DMS 273 treated with DMSO at 0.1 percent for 48 hours (cell line): ENCODE results near the gene EFCC1.

Experiments used
- DNase-seq: peaks from one replicate; lab custom pipeline; 2025; lab: John Stamatoyannopoulos, UW

The EFCC1 gene

DNA sequence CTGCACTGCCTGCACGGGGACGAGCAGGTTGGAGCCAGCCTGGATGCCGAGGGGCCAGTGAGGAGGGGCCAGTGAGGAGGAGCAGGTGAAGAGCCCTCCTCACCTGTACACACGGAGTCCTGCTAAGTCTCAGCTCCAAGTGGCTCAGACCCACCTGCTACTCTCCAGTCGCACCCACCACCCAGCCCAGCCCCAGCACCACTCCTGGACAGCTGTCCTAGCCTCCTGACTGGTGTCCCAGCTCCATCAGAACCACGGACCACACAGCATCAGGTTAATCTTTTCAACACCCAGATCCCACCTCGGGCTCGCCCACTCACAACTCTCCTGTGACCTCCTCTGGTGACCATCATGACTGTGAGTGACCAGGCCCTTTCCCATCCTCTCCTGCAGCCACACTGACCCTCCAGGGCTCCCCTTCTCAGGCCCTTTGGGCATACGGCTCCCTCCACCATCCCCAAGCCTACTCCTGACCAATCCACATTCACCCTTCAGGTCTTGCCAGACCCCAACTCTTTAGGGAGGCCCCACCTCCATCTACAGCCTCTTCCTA, 13.8 kb downstream of the EFCC1 start:
- DNase-seq: no peak

DNA sequence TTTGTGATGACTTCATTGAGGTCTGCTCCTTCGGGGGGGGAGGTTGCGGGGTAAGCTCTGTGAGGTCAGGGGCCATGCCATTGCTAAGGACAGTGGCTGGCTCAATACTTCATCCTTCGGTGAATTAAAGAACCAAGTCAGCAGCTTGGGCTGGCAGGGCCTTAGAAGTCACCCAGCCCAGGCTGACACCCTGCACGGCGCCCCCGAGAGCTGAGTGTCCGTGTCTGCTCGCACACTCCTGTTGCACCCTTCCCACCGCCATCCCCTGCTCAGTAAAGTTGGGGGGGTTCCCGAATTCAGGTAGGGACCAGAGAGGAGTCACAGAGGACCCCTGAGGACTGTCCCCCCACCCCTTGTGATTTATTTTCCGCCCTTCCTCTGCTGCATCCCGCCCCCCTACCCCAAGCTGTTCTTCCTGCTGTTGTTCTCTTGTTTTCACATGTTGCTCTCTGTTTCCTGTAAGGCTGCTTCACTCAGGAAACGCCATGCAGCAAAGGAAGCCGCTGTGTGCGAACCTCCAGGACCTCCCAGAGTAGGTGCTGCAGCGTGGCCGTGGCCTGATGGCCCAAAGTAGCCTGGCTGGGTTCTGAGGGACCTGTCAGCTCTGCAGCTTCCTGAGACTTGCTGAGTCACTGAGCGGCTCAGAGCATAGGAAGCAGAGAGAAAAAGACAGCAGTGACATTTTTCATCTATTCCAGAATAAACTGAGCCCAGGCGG, 14.4 kb downstream of the EFCC1 start:
- DNase-seq: no peak

DNA sequence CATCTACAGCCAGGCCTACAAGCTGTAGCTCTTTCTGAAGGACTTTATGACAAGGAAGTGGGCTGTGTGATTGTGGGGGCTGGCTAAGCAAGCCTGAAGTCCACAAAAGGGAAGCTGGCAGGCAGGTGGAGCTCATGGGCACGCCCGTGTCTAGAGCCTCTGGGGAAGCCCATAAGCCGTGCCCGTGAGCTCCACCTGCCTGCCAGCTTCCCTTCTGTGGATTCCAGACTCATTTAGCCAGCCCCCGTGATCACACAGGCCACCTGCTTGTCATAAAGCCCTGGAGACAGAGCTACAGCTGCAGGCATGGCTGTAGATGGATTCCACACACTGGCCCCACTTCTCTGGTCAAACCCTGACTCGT, 15.2 kb downstream of the EFCC1 start:
- no peak for DNase-seq

DNA sequence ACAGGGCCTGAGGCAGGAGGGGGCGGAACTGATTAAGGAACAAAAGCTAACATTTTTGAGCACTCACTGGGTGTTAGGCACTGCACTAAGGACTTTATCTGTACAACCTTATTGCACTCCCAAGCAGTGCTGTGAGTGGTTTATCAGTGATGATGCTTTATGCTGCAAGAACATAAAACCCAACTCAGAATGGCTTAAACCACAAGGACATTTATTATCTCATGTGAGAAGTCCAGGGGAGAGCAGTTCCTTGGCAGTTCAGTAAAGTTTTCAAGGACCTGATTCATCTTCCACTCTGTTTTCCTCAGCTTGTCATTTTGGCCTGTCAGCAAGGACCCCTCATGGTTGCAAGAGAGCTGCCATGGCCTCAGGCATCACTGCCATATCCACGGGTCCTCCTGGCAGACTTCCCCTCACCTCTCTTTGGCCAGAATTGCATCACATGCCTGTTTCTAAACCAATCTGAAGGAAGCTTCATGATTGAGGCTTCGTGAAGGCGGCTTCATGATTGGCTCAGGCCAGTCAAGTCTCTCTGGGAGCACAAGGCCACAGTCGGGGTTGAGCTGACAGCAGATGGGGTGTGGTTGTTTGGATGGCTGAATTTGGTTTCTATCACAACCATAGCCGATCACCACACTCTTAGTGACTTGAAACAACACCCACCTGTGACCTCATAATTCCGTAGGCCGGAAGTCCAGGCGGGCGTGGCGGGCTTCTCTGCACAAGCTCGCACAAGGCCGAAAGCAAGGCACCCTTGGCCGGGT, 15.8 kb downstream of the EFCC1 start:
- DNase-seq: no peak

DNA sequence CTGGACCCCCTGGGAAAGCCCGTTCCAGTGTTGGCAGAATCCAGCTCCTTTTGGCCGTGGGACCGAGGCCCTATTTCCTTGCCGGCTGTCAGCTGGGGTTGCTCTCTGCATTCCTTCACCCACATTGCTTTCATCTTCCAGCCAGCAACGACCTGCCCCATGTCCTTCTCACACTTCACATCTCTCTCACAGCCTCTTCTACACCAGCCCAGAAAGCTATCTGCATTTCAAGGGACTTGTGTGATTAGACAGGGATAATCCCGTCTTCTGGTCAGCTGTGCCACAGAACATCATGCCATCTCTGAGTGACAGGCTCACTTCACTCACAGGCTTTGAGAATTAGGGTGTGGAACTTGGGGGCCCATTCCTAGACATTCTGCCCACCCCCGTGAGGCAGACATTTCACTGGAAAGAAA, 16.4 kb downstream of the EFCC1 start:
- DNase-seq: no peak

DNA sequence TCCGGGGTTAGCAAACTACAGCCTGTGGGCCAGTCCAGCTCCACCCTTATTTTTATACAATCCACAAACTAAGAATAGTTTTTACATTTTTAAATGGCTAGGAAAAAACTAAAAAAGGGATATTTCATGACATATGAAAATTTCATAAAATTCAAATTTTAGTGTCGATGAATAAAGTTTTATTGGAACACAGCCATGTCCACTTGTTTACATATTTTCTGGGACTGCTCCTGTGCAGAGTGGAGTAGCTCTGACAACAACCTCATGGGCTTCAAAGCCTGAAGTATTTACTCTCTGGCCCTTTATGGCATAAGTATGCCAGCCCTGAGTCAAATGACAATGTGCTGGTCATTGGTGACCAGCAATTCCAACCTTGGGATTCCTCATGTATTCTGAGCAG, 17.2 kb downstream of the EFCC1 start:
- DNase-seq: no peak

DNA sequence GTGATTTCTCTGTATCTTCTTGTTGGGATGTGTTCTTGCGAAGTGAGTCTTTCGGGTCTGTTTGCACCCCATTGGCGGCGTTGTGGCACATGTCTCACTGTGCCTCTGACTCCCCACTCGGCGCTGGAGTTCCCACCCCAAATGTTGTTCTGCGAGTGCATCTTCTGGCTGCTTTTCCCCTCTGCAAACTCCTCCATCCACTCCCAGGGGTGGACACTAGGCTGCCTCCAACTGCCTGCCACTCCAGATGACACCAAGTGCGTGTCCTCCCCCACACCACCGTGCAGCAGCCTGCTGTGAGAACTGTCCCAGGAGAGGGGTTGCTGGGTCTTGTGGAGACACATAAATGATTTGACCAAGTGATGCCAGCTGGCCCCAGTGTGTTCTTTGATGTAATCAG, 17.6 kb downstream of the EFCC1 start:
- DNase-seq: no peak

DNA sequence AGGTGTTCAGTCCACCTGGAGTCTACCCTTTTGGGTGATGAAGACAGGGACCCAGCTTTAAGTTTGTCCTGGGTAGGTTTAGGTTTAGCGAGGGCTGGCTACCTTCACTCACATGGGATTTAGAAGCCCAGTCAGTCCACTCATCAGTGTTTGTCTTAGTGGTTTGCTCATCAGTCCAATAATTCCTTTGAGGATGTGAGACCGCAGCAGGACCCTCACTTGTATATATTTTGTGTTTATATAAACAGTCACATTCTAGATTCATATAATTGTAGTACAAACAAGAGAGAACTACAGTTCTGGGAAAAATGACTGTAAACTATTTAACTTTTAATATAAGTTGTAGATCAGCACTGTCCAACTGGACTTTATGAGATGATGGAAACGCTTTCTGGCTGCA, 18.2 kb downstream of the EFCC1 start:
- no peak for DNase-seq

DNA sequence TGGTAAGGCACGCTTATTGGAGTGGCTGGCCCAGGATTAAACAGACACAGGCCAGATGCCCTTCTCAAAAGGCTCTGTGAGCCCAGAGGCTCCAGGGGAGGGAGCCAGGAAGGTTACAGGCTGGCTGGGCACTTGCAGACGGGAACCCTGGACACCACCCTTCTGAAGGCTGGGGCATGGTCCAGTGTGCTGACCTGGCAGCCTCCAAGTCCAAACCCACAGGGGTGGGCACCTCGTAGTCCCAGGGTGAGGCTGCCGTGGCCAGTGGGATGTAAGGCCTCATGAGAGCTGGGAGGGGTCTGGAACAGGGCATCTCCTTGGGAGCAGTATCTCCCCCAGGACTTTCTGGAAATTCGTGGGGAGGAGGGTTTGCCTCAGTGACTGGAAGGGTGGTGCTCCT, 19.6 kb downstream of the EFCC1 start:
- no peak for DNase-seq

DNA sequence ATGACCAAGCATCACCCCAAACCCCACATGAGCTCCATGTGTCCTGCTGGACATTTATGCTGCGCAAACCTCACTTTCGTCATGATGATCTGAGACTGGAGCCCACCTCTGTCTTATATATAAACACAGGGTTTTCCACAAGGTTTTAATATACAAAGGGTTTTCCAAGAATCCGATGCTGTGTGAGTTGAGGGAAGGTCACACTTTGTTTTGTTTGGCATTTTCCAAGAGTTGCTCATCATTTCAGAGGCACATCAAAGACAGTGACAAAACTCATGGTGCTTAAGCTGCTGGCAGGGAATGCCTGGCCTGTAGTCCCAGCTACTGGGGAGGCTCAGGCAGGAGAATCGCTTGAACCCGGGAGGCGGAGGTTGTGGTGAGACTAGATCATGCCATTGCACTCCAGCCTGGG, 20.0 kb downstream of the EFCC1 start:
- DNase-seq: no peak

DNA sequence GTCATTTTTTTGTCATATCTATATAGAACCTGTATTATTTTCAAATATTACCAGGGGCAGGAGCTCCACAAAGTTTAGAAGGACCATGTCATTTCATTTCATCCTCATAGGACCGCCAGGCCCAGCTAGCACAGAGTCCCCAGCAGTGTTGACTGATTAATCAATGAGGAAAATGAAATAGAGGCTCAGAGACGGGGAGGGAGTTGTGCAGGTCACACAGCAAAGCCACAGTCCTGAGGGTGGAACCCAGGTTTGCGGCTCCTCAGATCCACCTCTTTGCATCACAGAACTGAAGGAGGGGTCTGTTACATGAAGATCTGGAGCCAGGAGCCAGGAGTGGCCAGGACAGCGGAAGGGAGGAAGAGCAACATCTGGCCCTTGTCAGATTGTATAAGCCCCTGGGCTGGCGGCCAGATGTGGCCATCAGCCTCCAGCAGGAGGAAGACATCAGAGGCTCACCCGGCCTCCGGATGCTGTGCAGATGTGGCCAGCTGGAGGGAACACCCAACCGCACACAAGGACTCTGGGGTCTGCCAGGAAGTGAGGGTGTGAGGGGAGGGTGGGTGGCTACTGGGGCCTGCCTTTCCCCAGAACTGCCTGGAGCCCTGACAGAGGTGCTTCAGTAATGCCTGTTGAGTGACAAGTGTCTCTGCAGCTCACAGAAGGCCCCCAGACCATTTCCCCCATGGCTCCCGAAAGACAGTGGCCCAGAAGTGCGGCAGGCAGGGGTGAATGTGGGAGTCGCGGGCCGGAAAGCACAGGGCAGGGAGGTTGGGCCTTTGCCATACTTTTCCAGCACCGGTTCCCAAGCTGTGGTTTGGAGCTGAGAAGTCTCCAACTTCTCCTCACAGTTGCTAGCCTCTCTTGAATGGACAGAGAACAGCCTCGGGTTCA, 21.3 kb downstream of the EFCC1 start:
- no peak for DNase-seq

DNA sequence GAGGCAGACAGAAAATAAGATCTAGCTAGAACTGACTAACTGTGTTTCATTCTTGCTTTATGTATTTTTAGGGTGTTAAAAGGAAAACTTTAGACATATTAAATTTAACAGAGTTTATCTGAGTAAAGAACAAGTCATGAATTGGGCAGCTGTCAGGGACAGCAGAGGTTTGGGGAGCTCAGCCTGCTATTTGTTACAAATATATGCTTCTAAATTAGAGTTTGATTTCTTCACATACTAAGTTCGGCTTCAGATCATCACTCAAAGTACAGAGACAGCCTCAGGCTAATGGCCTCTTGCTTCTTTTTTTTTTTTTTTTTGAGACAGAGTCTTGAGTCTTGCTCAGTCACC, 21.9 kb downstream of the EFCC1 start:
- DNase-seq: no peak

DNA sequence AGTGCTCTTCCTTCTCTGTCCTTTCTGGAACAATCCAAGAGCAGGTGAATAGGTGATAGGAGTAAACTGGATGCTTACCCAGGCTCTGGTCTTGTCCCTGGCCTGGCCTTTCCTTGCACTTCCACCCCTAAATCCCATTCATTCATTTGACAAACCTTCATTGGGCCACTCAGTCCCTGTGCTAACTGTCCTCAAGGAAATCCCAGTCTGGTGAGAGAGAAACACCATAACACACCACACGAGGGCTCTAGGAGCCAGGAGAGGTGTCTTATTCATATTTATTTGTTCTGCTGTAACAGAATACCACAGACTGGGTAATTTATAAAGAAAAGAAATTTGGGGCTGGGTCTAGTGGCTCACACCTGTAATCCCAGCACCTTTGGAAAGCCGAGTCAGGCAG, 22.8 kb downstream of the EFCC1 start:
- DNase-seq: no peak

DNA sequence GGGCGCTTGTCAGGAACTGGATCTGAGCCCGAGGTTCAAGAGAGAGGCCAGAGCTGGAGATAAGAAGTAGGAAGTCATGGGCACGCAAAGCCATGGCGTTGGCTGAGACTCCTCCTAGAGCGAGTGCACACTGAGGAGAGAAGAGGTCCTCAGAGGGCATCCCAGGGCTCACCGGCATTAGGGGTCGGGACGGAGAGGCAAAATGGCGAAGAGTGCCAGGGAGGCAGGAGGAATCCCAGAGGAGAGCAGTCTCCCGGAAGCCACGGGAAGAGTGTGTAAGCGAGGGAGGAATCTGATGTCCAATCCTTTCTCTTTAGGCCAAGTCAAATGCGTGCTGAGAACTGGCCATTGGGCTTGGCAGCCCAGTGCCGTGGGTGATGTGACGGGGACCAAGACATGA, 24.0 kb downstream of the EFCC1 start:
- DNase-seq: no peak

DNA sequence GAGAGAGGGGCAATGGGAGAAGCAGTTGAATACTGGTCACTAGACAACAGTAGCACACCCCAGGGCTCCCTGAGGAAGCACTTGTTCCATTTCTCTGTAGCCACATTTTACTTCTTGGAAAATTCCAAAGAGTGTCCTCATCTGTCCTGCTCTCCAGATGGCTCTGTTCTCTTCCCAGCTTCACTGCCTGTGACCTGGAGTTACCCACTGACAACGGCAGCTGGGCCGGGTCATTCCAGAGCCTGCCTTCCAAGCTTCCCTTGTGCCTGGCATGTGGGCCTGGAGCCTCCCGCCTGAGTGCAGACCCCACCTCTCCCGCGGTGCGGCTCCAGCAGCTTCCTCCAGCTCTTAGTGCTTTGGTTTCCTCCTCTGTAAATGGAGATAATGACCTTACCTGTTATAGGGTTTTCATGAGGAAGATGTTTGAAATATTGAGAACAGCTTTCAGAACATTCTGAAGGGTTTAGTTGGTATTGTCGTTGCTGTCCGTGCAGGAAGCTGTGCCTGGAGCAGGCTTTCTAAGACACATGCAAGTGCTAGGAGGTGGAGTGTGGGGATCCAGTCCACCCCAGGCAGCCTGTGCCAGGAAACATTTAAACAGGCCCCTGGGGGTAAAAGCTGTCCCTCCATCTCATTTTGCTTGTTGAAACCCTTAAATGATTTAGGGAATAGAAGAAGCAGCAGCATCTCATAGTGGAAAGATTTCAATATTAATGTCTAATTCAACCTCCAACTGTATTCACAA, 24.8 kb downstream of the EFCC1 start:
- peak; percentile 41 for DNase-seq

DNA sequence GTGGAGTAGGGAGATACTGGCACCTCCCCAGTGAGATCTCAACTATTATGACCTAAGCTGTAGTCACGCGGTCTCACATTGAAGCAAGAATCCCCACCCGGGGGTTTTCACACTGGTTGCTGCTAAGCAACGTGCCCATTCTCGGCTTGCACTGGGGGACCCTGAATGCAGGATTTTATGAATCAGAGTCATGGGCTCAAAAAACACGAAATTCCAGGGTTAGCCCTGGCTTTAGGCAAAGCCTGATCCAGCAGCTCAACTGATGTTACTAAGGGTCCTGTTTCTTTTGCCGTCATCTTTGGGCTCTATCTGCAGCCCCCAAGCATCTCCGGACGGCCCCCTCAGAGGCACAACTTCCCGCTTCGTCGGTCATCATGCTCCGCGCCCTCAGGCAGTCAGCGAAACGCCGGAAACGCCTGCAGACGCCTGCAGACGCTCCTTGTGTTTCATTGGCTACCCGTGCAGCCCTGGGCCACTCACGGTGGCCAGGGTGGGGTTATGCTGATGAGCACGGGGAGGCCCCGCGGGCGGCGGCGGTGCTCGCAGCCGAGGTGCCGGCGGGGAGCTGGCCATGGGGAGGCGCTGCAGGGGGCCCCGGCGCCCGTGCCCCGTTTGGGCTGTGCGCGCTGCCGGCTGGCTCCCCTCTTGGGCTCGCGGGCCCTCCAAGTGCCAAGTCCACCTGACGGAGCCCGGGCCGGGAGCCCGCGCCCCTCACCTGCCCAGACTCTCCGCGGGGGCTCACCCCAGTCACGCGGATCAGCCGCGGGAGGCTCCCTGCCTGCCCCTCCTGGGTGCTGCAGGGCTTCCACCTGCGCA, 25.8 kb downstream of the EFCC1 start:
- peak; percentile 84 for DNase-seq

DNA sequence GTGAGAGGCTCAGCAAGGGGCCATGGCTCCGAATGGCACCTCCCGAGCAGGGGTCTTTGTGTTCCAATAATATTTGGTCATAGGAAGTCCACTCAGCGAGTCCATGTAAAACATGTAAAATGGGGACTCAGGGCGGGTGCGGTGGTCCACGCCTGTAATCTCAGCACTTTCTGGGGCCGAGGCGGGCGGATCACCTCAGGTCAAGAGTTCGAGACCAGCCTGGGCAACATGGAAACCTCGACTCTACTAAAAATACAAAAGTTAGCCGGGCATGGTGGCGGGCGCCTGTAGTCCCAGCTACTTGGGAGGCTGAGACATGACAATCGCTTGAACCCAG, 26.4 kb downstream of the EFCC1 start:
- DNase-seq: no peak

DNA sequence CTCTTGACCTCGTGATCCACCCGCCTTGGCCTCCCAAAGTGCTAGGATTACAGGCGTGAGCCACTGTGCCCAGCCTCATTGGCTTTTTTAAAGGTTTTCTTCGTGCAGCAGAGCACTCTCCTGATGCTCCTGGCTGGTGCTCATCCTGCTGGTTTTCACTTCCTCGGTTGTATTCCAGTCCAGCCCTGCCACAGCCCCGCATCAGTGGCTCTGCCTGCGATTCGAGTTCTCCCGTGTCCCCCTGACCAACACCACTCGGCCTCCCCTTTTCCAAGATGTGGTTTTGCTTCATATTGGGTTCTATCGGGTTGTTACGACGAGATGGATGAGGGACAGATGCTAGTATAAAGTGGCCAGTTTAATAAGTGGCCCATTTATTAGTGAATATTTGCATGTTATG, 27.8 kb downstream of the EFCC1 start:
- no peak for DNase-seq

DNA sequence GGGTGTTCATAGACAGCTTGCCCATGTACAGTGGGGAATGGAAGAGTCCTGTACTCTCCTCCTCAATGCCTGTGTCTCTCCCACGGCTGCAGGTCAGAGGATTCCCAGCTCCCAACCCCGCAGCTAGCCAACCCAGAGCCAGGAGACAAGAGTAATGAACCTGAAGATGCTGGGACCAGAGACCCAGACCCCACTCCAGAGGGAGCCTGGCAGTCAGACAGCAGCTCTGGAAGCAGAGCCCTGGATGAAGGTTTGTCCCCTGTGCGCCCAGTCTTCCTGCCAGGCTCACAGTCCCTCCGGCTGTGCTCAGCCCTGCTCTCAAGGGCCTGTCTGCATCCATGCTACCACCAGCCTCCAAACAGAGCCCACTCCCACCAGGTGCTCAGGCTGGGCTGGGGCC, 29.5 kb downstream of the EFCC1 start:
- DNase-seq: no peak

DNA sequence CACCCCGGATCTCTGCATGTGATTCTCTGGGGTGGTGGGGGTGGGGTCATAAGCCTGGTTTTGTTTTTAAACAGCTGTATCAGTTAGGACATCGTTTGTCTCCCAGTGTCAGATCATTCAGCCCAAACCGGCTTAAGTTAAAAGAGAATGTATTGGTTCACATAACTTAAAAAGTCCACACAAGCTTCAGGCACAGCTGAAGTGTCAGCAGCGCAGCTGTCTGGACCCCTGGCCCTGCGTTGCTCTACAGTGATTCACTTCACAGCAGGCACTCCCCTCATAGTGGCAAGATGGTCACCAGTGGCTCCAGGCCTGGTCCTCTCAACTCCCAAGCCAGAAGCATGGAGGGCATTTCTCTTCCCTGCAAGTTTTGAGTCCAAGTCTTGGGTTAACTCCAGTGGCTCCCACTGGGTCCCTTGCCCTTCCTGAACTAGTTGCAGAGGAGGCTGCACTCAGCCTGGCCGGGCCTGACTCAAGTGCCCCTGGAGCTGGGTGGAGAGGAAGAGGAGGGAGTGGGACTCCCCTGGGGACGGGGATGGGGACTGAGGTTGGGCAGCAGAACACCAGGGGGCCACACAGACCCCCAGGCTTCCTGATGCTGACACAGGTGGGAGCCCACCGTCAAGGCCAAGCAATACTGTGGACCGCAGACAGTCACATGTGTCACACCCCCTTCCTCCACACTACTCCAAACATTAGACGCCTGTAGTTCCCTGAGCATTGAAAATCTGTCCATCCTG, 30.5 kb downstream of the EFCC1 start:
- DNase-seq: no peak
